Non-pigmented ciliary epithelial cell (primary cell): ENCODE measurements around the gene C6orf118.

Experiments
- DNase-seq: peaks from one replicate; pipeline ENCODE4 v3.0.0-alpha.2; 2010; ENCODE audit warnings: low read depth

The C6orf118 gene

GRCh38 chr6:165244524-165245247, 64.7 kb downstream of the C6orf118 start:
- DNase-seq, result no peak

DNA sequence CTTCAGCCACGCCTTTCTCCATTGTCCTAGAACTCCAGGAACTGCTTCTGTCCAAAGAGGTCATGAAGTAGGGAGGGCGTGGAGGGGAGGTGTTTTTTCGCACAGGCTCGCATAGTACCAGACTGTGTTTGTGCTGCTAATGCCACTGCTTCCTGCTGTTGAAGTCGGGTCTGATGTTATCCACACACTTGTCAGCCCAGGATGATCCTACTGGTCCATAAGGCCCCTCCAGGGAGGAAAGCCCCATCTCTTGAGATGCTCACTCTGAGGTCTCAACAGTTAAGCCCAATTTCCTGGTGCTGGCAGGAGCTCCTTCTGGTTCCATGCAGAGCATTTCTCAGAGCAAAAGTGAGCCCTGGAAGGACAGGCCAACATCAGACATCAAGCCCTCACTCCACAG, 65.6 kb downstream of the C6orf118 start:
- DNase-seq, result no peak

GRCh38 chr6:165236326-165236725, 73.1 kb downstream of the C6orf118 start:
- no peak for DNase-seq

GRCh38 chr6:165232731-165233488, 76.5 kb downstream of the C6orf118 start:
- DNase-seq, result no peak

- no peak for DNase-seq
These were observed 77.5 kb downstream of the C6orf118 start for GRCh38 chr6:165231581-165232561.

DNA sequence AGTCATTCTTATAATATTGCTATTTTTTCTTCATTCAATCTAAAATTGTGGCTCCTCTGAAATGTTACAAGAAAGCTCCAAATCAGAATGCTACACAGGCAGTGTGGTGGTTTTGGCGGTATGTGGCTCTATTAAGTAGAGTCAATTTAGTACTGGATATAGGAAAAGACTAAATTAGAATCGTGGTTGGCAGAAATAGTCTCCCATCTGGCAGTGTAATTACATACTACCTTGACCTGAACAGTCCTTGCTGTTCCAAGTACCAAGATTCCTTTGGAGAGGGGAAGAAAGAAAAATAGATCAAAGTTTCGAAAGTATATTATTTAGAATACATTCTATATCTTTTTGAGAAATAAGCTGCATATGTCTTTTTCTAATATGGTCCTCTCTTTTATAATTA, 78.2 kb downstream of the C6orf118 start:
- no peak for DNase-seq
